DMS153 treated with DMSO at 0.1 percent for 48 hours (cell line): ENCODE results near the gene TRIM73.
"Not testable (repeated sequence)": the region's sequence is repeated elsewhere in the genome, so short reads cannot be mapped to it uniquely, and the experiment has no call there.

Experiments
- DNase-seq: peaks from one replicate; lab custom pipeline; 2025; ENCODE audit not compliant: unreplicated experiment; lab: John Stamatoyannopoulos, UW

Gene TRIM73

GRCh38 chr7:75395329-75395728 lies at the start of gene TRIM73:
TSS of gene TRIM73 (plus strand) at chr7:75395629. CDS start at chr7:75398934, 3,305 bp downstream.
- DNase-seq: not testable (repeated sequence)

- not testable (repeated sequence) for DNase-seq
Measured at GRCh38 chr7:75358671-75359541, 36.5 kb upstream of the TRIM73 start.

- DNase-seq: not testable (repeated sequence)
Measured at GRCh38 chr7:75359542-75359848, 35.9 kb upstream of the TRIM73 start.

- not testable (repeated sequence) for DNase-seq
Measured at GRCh38 chr7:75364079-75364478, 31.4 kb upstream of the TRIM73 start.

- DNase-seq: not testable (repeated sequence)
Measured at GRCh38 chr7:75366643-75367042, 28.8 kb upstream of the TRIM73 start.

GRCh38 chr7:75367313-75367712 lies 28.1 kb upstream of the TRIM73 start:
- not testable (repeated sequence) for DNase-seq

GRCh38 chr7:75374144-75374518 lies 21.3 kb upstream of the TRIM73 start:
- DNase-seq: not testable (repeated sequence)

GRCh38 chr7:75374519-75375317 lies 20.7 kb upstream of the TRIM73 start:
- not testable (repeated sequence) for DNase-seq

GRCh38 chr7:75393194-75393593 lies 2.2 kb upstream of the TRIM73 start:
- not testable (repeated sequence) for DNase-seq

GRCh38 chr7:75397865-75398264 lies 2.4 kb downstream of the TRIM73 start:
- DNase-seq: not testable (repeated sequence)

GRCh38 chr7:75398771-75399700 lies 3.6 kb downstream of the TRIM73 start:
- DNase-seq: not testable (repeated sequence)

GRCh38 chr7:75400575-75400974 lies 5.1 kb downstream of the TRIM73 start:
- DNase-seq: not testable (repeated sequence)

GRCh38 chr7:75403455-75404443 lies 8.3 kb downstream of the TRIM73 start:
- DNase-seq: not testable (repeated sequence)

GRCh38 chr7:75404663-75405062 lies 9.2 kb downstream of the TRIM73 start:
- DNase-seq: not testable (repeated sequence)

GRCh38 chr7:75409880-75410822 lies 14.7 kb downstream of the TRIM73 start:
- not testable (repeated sequence) for DNase-seq

- DNase-seq: not testable (repeated sequence)
Measured at GRCh38 chr7:75410823-75411173, 15.4 kb downstream of the TRIM73 start.

- not testable (repeated sequence) for DNase-seq
Measured at GRCh38 chr7:75414204-75414603, 18.8 kb downstream of the TRIM73 start.

GRCh38 chr7:75414708-75415427 lies 19.4 kb downstream of the TRIM73 start:
- not testable (repeated sequence) for DNase-seq
